ENCODE data around the gene DVL1. TPM values are rescaled to one million over a fixed set of nuclear protein-coding genes. Genes with fewer than 3 reads are reported as not detected.

DVL1 gene
- total RNA-seq, 1 donor from 2014 or later = 78.6 TPM

- H3K4me3 ChIP-seq (ENCODE audit: low read depth, low read length) = no peak overlapping the region
- TF ChIP-seq CTCF (conservative IDR thresholded peaks at IDR 0.05; ENCODE audit: low read depth, low read length) = no peak
- DNase-seq (ENCODE audit: low read depth) = peak; percentile 47
Observed at GRCh38 chr1:1360506-1361169, 11.4 kb upstream of the DVL1 start.

GRCh38 chr1:1359664-1360468 lies 10.6 kb upstream of the DVL1 start:
- TF ChIP-seq CTCF (conservative IDR thresholded peaks at IDR 0.05; ENCODE audit: low read depth, low read length) = no peak
- H3K4me3 ChIP-seq (ENCODE audit: low read depth, low read length) = no peak overlapping the region
- DNase-seq (ENCODE audit: low read depth) = no peak

GRCh38 chr1:1359308-1359663 lies 10.1 kb upstream of the DVL1 start:
- TF ChIP-seq CTCF (conservative IDR thresholded peaks at IDR 0.05; ENCODE audit: low read depth, low read length) = no peak
- no peak for DNase-seq (ENCODE audit: low read depth)
- no peak overlapping the region for H3K4me3 ChIP-seq (ENCODE audit: low read depth, low read length)

- DNase-seq (ENCODE audit: low read depth) = no peak
- TF ChIP-seq CTCF (conservative IDR thresholded peaks at IDR 0.05; ENCODE audit: low read depth, low read length) = no peak
- H3K4me3 ChIP-seq (ENCODE audit: low read depth, low read length) = peak within 1 kb of the TSS; percentile 35
Observed at GRCh38 chr1:1358433-1359271, 9.4 kb upstream of the DVL1 start, which contains the start of gene MXRA8. TSS of gene MXRA8 (minus strand) at chr1:1358555. CDS start at chr1:1358504, 51 bp downstream.

GRCh38 chr1:1357871-1358432 lies 8.7 kb upstream of the DVL1 start:
- TF ChIP-seq CTCF (conservative IDR thresholded peaks at IDR 0.05; ENCODE audit: low read depth, low read length) = no peak
- DNase-seq (ENCODE audit: low read depth) = no peak
- peak overlapping the region; percentile 35 for H3K4me3 ChIP-seq (ENCODE audit: low read depth, low read length)

GRCh38 chr1:1356796-1357401 lies 7.7 kb upstream of the DVL1 start:
- no peak overlapping the region for H3K4me3 ChIP-seq (ENCODE audit: low read depth, low read length)
- no peak for TF ChIP-seq CTCF (conservative IDR thresholded peaks at IDR 0.05; ENCODE audit: low read depth, low read length)
- DNase-seq (ENCODE audit: low read depth) = no peak

All from epithelial cell of proximal tubule (primary cell).